HG03565 (cell line): Measurements from ENCODE around the gene UBR3.
"Not testable (repeated sequence)": the region's sequence is repeated elsewhere in the genome, so short reads cannot be mapped to it uniquely, and the experiment has no call there.

Source experiments
- ATAC-seq: cut with Tn5 transposase; IDR thresholded peaks from one replicate; pipeline ENCODE4 v1.9.1; 2021; ENCODE audit warnings: mild to moderate bottlenecking, moderate library complexity; ENCODE audit not compliant: unreplicated experiment

Gene UBR3, protein sequence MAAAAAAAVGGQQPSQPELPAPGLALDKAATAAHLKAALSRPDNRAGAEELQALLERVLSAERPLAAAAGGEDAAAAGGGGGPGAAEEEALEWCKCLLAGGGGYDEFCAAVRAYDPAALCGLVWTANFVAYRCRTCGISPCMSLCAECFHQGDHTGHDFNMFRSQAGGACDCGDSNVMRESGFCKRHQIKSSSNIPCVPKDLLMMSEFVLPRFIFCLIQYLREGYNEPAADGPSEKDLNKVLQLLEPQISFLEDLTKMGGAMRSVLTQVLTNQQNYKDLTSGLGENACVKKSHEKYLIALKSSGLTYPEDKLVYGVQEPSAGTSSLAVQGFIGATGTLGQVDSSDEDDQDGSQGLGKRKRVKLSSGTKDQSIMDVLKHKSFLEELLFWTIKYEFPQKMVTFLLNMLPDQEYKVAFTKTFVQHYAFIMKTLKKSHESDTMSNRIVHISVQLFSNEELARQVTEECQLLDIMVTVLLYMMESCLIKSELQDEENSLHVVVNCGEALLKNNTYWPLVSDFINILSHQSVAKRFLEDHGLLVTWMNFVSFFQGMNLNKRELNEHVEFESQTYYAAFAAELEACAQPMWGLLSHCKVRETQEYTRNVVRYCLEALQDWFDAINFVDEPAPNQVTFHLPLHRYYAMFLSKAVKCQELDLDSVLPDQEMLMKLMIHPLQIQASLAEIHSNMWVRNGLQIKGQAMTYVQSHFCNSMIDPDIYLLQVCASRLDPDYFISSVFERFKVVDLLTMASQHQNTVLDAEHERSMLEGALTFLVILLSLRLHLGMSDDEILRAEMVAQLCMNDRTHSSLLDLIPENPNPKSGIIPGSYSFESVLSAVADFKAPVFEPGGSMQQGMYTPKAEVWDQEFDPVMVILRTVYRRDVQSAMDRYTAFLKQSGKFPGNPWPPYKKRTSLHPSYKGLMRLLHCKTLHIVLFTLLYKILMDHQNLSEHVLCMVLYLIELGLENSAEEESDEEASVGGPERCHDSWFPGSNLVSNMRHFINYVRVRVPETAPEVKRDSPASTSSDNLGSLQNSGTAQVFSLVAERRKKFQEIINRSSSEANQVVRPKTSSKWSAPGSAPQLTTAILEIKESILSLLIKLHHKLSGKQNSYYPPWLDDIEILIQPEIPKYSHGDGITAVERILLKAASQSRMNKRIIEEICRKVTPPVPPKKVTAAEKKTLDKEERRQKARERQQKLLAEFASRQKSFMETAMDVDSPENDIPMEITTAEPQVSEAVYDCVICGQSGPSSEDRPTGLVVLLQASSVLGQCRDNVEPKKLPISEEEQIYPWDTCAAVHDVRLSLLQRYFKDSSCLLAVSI (N-terminal part only)

DNA sequence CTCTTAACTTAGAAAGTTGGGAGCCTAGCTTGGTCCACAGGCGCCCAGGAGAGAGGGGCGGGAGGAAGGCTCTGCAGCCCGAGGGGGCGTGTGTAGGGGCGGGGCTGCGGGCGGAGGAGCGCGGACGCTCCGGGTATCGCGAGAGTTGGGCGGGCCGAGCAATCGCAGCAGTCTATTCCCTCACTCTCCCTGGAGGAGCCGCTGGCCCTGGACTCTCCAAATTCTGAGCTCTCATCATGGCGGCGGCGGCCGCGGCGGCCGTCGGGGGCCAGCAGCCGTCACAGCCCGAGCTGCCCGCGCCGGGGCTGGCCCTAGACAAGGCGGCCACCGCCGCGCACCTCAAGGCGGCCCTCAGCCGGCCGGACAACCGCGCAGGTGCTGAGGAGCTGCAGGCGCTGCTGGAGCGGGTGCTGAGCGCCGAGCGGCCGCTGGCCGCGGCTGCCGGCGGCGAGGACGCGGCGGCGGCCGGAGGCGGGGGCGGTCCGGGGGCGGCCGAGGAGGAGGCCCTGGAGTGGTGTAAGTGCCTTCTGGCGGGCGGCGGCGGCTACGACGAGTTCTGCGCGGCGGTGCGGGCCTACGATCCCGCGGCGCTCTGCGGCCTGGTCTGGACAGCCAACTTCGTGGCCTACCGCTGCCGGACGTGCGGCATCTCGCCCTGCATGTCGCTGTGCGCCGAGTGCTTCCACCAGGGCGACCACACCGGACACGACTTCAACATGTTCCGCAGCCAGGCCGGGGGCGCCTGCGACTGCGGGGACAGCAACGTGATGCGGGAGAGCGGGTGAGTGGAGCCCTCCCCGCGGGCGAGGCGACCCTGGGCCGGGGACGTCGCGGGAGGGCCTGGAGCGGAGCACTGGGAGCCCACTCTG is at the start of gene UBR3:
Gene UBR3, plus strand, starts transcription at position 183 of the 869 bp plus-strand sequence. Its CDS starts 54 bp downstream, at position 237.
- peak; percentile 64 for ATAC-seq

DNA sequence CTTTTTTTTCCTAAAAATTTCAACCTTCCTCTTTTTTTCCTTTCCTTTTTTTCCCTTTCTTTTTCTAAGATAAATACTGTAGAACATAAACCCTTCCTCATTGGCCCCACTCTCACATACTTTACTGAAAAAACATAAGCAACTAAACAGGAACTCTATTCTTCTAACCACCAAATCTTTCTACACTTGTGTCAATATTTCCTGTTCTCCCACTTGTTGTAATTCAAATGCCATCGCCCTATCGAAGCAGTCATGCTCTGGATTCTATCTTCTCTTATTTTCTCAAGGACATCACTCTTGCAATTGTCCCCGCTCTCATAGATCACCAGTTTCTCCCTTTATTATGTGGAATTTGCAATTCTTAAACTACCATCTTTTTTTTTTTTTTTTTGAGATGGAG is 48.8 kb upstream of the UBR3 start:
- no peak for ATAC-seq

DNA sequence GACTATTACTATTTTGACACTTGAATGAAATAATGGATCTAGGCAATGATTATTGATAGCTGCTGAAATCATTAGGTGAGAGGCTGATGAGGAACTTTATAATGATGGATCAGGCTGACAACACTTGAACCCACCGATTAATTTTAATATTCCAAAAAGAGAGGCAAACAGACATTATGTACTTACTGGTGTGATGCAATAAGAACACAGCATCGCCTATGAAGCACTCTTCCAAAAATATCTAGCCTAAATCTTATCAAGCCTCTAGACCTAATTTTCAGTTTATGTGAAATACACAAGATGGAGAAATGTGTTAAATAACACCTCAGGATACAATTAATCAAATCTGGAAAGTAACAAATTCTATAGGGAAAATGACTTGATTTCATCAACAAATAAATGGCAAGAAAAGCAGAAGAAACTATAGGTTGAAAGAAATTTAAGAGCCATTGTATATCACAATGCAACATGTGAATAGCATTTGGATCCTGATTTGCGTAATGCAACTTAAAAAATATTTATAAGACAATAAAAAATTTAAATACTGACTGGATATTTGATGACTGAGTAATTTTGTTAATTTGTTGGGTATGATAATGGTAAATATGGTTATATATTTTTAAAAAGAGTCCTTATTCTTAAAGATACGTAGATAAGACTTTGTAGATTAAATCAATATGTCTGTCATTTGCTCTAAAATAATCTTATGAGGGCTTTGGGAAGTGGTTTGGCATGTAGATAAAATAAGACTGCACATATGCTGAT is 45.8 kb upstream of the UBR3 start:
- ATAC-seq, result no peak

DNA sequence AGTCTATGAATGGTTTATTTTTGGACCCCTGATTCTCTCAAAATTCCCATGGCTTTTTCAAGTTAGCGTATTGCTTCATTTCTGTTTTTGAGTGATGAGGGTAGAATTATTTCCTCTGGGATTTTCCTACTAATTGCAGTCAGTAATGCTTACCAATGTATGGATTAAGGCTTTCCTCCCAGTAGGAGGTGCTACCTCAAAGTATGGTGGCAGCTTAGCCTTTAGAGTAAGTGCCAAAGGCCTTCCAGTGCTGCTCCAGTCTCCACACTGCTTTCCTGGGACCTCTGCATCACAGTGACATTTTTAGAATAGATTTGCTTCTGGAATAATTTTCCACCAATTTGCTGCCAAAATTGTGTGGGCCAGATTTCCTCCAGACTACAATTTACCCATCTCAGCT is 44.7 kb upstream of the UBR3 start:
- ATAC-seq, result no peak

DNA sequence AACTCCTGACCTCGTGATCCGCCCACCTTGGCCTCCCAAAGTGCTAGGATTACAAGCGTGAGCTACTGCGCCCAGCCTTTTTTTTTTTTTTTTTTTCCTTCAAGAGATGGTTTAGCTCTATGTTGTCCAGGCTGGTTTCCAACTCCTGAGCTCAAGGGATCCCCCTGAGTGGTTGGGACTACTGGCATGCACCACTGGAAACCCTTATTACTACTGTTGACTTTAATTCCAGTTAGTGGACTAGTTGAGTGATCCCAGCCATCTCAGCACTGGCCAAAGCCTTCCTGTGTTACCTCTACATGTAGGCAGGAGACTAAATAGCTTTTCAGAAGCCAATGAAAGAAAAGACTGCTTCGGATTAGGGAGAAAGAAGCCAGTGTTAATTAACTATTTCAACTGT is 36.7 kb upstream of the UBR3 start:
- no peak for ATAC-seq

DNA sequence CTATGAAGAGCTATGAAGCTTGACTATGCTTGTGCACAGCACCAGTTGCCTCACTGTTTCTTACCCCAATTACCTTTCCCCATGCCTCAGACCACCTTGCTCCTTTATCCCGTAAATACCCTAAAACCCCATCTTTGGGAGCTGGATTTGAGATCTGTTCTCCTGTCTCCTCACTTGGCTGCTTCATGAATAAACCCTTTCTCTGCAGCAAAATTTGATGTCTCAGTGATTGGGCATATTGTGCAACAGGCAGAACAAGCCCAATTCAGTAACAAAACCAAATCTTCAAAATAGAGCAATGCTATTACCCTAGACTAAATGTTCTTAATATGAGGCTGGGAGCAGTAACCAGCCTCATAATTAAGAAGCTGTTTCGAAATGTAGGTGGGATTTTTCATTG is 32.1 kb upstream of the UBR3 start:
- no peak for ATAC-seq

DNA sequence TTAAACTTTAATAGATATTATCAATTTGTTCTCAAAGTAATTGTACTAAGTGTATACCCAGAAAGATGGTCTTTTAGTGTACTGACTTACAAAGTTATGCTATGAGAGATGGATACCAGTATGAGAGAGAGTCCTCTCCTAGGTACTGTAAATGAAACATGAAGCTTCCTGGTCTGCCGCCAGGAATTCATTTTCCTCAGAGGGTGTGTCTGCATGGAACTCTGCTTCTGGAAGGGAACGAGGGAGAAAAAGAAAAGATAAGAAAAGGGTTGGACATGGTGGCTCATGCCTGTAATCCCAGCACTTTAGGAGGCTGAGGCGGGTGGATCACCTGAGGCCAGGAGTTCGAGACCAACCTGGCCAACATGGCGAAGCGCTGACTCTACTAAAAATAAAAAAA is 30.8 kb upstream of the UBR3 start:
- no peak for ATAC-seq

DNA sequence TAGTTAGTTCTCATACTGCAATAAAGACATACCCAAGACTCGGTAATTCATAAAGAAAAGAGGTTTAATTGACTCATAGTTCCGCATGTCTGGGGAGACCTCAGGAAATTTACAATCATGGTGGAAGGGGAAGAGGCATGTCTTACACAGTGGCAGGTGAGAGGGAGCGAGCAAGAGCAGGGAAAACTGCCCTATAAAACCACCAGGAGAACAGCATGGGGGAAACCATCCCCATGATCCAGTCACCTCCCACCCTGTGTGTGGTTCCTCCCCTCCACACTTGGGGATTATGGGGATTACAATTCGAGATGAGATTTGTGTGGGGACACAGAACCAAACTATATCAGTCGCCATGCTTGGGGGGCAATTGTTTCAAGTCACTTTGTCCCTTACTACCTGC is 29.7 kb upstream of the UBR3 start:
- no peak for ATAC-seq

DNA sequence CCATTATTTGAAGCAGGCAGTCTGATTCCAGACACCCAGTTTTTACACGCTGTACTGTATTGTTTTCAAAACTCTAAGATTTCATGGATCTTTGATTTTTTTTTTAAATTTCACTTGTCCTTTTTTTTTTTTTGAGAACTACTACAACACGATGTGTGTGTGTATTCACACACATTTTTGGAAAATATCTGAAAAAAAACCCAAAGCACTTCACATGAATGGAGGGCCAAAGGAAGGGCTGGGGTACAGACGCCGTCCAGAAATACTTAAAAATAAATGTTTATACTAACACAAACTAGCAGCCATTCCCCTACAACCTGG is 28.9 kb upstream of the UBR3 start:
- no peak for ATAC-seq

DNA sequence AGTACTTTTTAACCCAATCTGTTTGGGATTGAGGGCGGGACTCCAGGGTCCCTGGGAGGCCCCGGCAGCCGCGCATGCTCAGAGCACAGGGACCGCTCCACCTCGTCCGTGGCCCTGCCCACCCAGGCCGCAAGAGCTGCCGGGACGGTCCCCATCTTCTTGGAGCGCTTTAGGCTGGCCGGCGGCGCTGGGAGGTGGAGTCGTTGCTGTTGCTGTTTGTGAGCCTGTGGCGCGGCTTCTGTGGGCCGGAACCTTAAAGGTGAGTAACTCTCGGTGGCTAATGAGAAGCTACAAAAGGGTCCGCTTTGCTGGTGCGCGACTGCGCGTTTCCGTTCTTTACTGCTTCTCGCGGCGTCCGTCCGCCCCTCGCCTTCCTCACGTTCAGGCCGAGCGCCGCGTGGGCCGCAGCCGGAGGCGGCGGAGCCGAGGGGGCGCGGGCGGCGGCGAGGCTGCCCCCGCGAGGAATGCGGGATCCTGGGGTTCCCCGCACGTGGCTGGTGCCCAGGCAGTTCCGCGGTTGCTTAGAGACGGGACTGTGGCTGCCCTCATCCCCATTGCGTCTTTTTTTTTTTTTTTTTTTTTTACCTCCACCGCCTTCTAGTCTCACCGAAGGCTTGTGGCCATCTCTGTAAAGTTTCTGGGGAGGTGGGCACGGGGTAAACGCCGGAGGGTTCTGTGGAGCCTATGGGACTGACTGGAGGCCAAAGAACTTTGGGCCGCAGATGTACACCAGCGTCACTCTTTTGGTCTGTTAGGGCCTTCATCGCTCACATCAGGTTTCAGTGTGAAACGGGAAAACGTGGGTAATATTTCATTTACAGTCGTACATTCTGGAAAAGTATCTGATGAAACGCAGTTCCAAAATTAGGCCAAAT is 28.3 kb upstream of the UBR3 start, which contains the start of gene SSB:
Gene SSB, plus strand, starts transcription at position 154 of the 875 bp plus-strand sequence. CDS start 2,090 bp downstream, outside the sequence.
- ATAC-seq, result peak; percentile 92

DNA sequence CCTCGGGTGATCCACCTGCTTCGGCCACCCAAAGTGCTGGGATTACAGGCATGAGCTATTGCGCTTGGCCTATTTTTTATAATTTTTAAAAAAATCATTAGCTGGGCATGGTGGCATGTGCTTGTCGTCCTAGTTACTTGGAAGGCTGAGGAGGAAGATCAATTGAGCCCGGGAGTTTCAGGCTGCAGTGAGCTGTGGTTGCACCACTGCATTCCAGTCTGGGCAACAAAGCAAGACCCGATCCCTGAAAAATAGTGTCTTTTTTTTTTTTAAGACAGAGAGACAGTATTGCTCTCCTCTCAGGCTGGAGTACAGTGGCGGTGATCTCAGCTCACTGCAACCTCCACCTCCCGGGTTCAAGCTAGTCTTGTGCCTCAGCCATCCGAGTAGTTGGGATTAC is 23.8 kb upstream of the UBR3 start:
- no peak for ATAC-seq

DNA sequence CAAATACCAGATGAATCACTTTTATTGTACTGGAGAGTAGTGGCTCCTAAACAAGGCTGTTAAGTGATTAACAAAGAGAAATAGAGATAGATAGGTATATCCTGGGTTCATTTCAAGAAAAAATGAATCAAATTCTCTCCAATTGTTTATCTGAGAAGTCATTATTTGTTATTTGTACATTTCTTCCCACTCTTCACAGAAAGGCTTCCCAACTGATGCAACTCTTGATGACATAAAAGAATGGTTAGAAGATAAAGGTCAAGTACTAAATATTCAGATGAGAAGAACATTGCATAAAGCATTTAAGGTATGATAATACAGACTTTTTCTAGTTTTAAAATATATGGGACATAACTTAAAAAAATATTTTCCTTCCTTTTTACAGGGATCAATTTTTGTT is 20.7 kb upstream of the UBR3 start:
- no peak for ATAC-seq

DNA sequence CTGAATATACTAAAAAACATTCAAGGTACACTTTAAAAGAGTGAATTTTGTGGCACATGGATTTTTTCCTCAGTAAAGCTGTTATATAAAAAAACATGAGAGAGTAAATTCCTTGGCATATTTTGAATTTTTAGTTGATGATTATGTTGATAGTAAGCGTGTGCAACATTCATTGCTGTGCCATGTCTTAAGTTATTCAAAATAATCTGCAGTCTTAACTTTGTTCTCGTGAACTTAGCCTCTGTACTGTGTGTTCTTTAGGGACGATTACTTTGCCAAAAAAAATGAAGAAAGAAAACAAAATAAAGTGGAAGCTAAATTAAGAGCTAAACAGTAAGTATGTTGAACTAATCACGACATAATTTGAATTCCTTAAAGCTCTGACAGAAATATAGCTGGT is 19.0 kb upstream of the UBR3 start:
- no peak for ATAC-seq

DNA sequence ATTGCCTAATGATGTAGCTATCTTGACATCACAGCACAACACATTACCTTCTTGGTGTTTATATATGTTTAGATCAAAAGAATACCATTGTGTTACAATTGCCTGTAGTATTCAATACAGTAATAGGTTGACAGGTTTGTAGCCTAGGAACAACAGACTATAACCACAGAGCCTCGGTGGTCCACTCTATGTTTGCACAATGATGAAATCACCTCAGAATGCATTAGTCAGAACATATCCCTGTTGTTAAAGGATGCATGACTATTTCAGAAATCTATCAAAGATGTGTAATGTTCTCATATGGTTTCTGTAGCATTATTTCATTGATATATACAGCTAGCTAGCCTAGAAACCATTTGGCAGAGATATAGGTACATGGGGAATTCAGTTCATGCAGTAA is 11.4 kb upstream of the UBR3 start:
- ATAC-seq, result no peak

DNA sequence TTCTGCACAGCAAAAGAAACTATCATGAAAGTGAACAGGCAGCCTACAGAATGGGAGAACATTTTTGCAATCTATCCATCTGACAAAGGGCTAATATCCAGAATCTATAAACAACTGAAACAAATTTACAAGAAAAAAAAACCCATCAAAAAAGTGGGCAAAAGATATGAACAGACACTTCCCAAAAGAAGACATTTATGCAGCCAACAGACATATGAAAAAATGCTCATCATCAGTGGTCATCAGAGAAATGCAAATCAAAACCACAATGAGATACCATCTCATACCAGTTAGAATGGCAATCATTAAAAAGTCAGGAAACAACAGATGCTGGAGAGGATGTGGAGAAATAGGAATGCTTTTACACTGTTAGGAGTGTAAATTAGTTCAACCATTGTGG is 10.3 kb upstream of the UBR3 start:
- not testable (repeated sequence) for ATAC-seq

DNA sequence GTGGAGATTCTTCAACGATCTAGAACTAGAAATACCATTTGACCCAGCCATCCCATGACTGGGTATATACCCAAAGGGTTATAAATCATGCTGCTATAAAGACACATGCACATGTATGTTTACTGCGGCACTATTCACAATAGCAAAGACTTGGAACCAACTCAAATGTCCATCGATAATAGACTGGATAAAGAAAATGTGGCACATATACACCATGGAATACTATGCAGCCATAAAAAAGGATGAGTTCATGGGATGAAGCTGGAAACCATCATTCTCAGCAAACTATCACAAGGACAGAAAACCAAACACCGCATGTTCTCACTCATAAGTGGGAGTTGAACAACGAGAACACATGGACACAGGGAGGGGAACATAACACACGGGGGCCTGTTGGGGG is 9.9 kb upstream of the UBR3 start:
- not testable (repeated sequence) for ATAC-seq

DNA sequence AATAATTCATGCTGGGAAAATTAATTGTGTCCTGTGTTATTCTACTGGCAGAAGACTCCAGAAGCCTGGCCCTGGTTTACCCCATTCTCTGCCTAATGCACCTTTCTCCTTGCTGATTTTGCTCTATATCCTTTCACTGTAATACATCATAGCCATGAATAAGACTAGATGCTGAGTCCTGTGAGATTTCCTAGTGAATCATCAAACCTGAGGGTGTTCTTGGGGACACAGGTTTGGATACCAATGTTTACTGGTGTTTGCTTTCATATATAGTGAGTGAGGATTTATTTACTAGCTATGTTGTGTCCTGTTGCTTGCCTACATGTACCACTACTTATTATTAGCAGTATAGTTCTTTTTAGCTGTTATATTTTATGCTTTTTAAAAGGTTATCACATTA is 9.0 kb upstream of the UBR3 start:
- no peak for ATAC-seq

DNA sequence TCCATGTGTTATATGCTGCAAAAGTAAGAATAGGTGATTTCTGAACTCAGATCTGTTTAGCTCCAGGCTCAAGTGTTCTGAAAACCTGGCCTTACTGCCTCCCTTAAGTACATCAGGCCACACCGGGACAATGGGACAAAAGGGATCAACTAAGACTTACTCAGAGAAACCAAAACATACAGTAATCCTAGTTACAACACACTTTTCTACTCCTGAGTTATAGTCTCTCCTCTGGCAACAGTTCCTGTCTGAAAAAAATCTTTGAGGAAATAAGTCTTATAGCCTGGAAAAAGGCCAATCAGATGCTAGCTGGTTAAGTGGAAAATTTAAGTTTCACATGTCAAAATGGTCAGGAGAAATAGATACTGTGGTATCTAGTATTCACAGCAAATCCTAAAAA is 8.1 kb upstream of the UBR3 start:
- no peak for ATAC-seq

DNA sequence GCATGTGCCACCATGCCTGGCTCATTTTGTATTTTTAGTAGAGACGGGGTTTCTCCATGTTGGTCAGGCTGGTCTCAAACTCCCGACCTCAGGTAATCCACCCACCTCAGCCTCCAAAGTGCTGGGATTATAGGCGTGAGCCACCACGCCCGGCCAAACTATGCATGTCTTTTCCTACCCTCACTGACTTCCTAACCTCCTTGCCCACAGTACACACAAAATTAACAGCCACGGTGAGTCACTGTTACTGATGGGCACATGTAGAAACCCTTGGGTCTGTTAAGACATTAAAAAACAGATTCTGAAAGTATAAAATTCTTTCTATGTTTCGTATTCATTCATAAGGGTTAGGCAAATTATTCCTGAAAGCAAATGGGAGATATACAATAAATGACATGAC is 7.2 kb upstream of the UBR3 start:
- not testable (repeated sequence) for ATAC-seq
